PC-3 (cell line): ENCODE results near the gene TRUB2. TPM values are rescaled to one million over a fixed set of nuclear protein-coding genes. Genes with fewer than 3 reads are reported as not detected.

Source experiments
- ATAC-seq: fragments of 200-7000 bp; cut with Tn5 transposase; 2 replicates; pipeline ENCODE4 v1.9.1; 2020; ENCODE audit warnings: mild to moderate bottlenecking, moderate library complexity
- BruUV-seq: library from RNA; stranded (reverse); fragments of 400-500 nt; replicated peaks from 2 replicates; lab custom pipeline; 2021; lab: Mats Ljungman, UMichigan
- CTCF ChIA-PET: fragments of 300-600 bp; sonication (Branson Sonifier 250); formaldehyde crosslinking; loops from one replicate; lab custom pipeline; 2022; ENCODE audit warnings: antibody characterized with exemption; lab: Charles Lee
- POLR2A ChIA-PET: fragments of 300-600 bp; sonication (Branson Sonifier 250); formaldehyde crosslinking; loops from one replicate; lab custom pipeline; 2022; ENCODE audit warnings: antibody characterized with exemption; ENCODE audit not compliant: unreplicated experiment; lab: Charles Lee
- DNase-seq: peaks from one replicate; pipeline ENCODE4 v3.0.0-alpha.2; 2015
- H2AFZ ChIP-seq: fragments of 300-600 bp; sonication (generic); 2 replicates; pipeline ENCODE4 v1.6.0; 2016; ENCODE audit warnings: antibody characterized with exemption, low read length
- H3F3A ChIP-seq: fragments of 300-600 bp; sonication (generic); one replicate; pipeline ENCODE4 v1.6.0; 2017; ENCODE audit warnings: antibody characterized with exemption, low read length, control low read depth, mild to moderate bottlenecking; ENCODE audit not compliant: unreplicated experiment
- H3K27ac ChIP-seq: fragments of 300-600 bp; sonication (generic); 2 replicates; pipeline ENCODE4 v1.5.1; 2016; ENCODE audit warnings: mild to moderate bottlenecking, low read length
- H3K27me3 ChIP-seq: fragments of 300-600 bp; sonication (generic); 2 replicates; pipeline ENCODE4 v1.6.1; 2016; ENCODE audit warnings: low read length, mixed read lengths
- H3K36me3 ChIP-seq: fragments of 300-600 bp; sonication (generic); 2 replicates; pipeline ENCODE4 v1.6.1; 2016; ENCODE audit warnings: low read depth, mixed run types, low read length, mixed read lengths
- H3K4me1 ChIP-seq: fragments of 300-600 bp; sonication (generic); 2 replicates; pipeline ENCODE4 v1.5.1; 2016; ENCODE audit warnings: low read length; ENCODE audit not compliant: insufficient read depth
- H3K4me2 ChIP-seq: fragments of 300-600 bp; sonication (generic); 2 replicates; pipeline ENCODE4 v1.6.0; 2016; ENCODE audit warnings: low read length
- H3K4me3 ChIP-seq: fragments of 300-600 bp; sonication (generic); 2 replicates; pipeline ENCODE4 v1.5.1; 2016; ENCODE audit warnings: mild to moderate bottlenecking, low read length, mixed read lengths
- H3K79me2 ChIP-seq: fragments of 300-600 bp; sonication (generic); 2 replicates; pipeline ENCODE4 v1.6.1; 2017; ENCODE audit warnings: low read length, mixed read lengths
- H3K9ac ChIP-seq: fragments of 300-600 bp; sonication (generic); 2 replicates; pipeline ENCODE4 v1.6.0; 2016; ENCODE audit warnings: mild to moderate bottlenecking, low read length
- H3K9me2 ChIP-seq: fragments of 300-600 bp; sonication (generic); replicated peaks from 2 replicates; pipeline ENCODE4 v1.6.1; 2016; ENCODE audit warnings: mixed run types, low read length, mixed read lengths
- H3K9me3 ChIP-seq: fragments of 300-600 bp; sonication (generic); 2 replicates; pipeline ENCODE4 v1.6.1; 2016; ENCODE audit warnings: low read length, mixed read lengths
- H4K20me1 ChIP-seq: fragments of 300-600 bp; sonication (generic); 2 replicates; pipeline ENCODE4 v1.6.1; 2016; ENCODE audit warnings: low read length, mixed read lengths
- EZH2 ChIP-seq: fragments of 300-600 bp; sonication (generic); IDR thresholded peaks from one replicate; pipeline ENCODE4 v1.6.1; 2017; ENCODE audit warnings: antibody characterized with exemption, mild to moderate bottlenecking, low read length; ENCODE audit not compliant: unreplicated experiment
- EZH2phosphoT487 ChIP-seq: fragments of 300-600 bp; sonication (generic); IDR thresholded peaks from 2 replicates; pipeline ENCODE4 v1.6.1; 2018; ENCODE audit warnings: mild to moderate bottlenecking, antibody characterized with exemption, low read length, borderline replicate concordance
- intact Hi-C: fragments of 100-400 bp; cut with micrococcal nuclease; formaldehyde crosslinking; loops from 2 replicates; pipeline ENCODE4 v1.9.0; 2023
- total RNA-seq: library from RNA; depleted of rRNA; stranded (reverse); fragments of >200 nt; gene quantifications from 2 replicates; pipeline ENCODE4 v1.2.3, GENCODE V29; 2014
- TF ChIP-seq, protein P1 (sequence below): fragments of 300-600 bp; sonication (generic); conservative IDR thresholded peaks from 2 replicates; pipeline ENCODE4 v1.5.1; 2017; ENCODE audit warnings: antibody characterized with exemption, low read depth, mild to moderate bottlenecking, low read length

TRUB2 gene
- total RNA-seq, 1 experiment from 2014 or later, result 24.9 TPM

DNA sequence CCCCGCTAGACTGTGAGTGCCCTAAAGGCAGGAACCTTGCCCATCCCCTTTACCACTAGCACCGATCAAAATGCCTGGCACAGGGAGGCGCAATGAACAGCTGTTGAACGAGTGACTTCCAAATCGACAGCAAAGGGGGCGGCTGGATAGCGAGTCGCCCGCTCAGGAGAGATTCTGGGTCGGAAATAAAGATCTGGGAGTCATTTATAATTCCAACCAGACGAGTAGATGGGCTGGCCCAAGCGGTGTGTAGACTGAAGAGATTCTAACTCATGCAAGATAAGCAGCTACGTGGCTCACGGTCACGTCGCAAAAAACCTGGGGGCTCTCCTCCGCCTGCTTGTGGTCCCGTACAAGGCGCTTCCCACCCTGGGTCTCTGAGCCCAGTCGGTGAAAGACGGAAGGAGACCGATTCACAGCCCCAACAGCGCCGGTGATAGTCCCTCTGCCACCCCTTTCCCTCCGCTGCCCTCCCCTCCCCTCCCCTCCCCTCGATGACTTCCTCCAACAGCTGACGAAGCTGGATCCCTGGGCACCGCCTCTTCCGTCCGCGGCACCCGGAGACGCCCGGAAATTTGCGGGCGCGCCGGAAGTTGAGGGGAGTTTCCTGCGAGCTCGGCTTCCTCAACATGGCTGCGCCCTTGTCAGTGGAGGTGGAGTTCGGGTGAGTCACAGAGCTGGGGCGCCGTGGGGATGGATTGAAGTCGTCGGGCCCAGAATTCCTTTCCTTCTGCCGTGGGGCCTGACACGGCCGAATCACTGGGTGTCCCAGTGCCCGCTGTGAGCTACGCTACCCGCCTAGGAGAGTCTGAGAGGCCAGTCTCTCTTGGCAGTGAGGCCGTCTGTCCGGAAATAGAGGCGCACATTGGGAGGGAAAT lies 48.7 kb upstream of the TRUB2 start, which contains the start of gene URM1:
Gene URM1 (plus strand): TSS at position 623 of the 878 bp plus-strand sequence. CDS start 7 bp downstream, at position 630.
- H3K79me2 ChIP-seq, result peaks cover 41% of the 10 kb centered on the region
- H3K9me2 ChIP-seq, result no peaks in the 10 kb centered on the region
- TF ChIP-seq EZH2phosphoT487 (no peak), EZH2 (no peak)
- TF ChIP-seq, protein P1, sequence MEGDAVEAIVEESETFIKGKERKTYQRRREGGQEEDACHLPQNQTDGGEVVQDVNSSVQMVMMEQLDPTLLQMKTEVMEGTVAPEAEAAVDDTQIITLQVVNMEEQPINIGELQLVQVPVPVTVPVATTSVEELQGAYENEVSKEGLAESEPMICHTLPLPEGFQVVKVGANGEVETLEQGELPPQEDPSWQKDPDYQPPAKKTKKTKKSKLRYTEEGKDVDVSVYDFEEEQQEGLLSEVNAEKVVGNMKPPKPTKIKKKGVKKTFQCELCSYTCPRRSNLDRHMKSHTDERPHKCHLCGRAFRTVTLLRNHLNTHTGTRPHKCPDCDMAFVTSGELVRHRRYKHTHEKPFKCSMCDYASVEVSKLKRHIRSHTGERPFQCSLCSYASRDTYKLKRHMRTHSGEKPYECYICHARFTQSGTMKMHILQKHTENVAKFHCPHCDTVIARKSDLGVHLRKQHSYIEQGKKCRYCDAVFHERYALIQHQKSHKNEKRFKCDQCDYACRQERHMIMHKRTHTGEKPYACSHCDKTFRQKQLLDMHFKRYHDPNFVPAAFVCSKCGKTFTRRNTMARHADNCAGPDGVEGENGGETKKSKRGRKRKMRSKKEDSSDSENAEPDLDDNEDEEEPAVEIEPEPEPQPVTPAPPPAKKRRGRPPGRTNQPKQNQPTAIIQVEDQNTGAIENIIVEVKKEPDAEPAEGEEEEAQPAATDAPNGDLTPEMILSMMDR, result peak; percentile 23; the same call in 1 of the 2 replicates
- no peaks in the 10 kb centered on the region for H3F3A ChIP-seq
- peaks cover 12% of the 10 kb centered on the region; the same call in 1 of the 2 replicates for H3K4me1 ChIP-seq
- peak; percentile 95 for DNase-seq
- ChIA-PET CTCF (interaction anchor here (0.6 to 1.2 kb wide), 4 partner anchors 9 to 319 kb away, joined by 4 to 6 read pairs (median 6); no protein-coding TSS in a partner anchor), POLR2A (interaction anchor here (0.6 to 0.7 kb wide), 4 partner anchors 13 to 209 kb away, joined by 3 to 14 read pairs (median 8); no protein-coding TSS in a partner anchor)
- H3K9me3 ChIP-seq, result no peaks in the 10 kb centered on the region
- peak within 1 kb of the TSS; percentile 93 for H2AFZ ChIP-seq
- peak within 1 kb of the TSS; percentile 90 for H3K4me2 ChIP-seq
- intact Hi-C loops, result no loop called here
- no peaks in the 10 kb centered on the region for H4K20me1 ChIP-seq
- TSS peak; percentile 98 for BruUV-seq
- peak within 1 kb of the TSS; percentile 96 for H3K9ac ChIP-seq
- H3K36me3 ChIP-seq, result no peaks in the 10 kb centered on the region
- H3K4me3 ChIP-seq, result peak within 1 kb of the TSS; percentile 97
- no peaks in the 10 kb centered on the region for H3K27me3 ChIP-seq
- H3K27ac ChIP-seq, result peak within 1 kb of the TSS; percentile 77
- ATAC-seq, result peak; percentile 92

DNA sequence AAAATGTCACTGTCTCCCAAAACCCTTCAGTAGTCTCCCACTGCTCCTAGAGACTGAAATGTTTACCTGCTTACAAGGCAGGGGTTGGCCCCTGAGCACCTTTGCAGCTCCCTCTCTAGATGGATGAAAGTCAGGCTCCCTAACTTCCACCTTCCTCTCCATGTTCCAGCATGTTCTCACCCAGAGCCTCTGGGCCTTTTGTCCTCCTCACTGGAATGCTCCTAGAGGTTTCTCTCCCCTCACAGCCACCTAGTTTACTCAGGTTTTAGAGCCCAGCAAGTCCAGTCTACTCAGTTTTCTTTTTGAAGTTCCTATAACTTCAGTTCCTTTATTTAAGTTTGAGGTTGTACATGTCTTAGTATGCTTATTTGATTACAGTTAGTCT lies 48.1 kb upstream of the TRUB2 start:
- Histone ChIP-seq H2AFZ (peak overlapping the region; percentile 93), H3K9me3 (no peaks in the 10 kb centered on the region), H3K4me2 (peak overlapping the region; percentile 90), H3K27ac (peak overlapping the region; percentile 77; the same call in 1 of the 2 replicates), H3K9me2 (no peaks in the 10 kb centered on the region), H3K27me3 (no peaks in the 10 kb centered on the region), H3K79me2 (peaks cover 39% of the 10 kb centered on the region), H3K4me3 (peak overlapping the region; percentile 97), H3K4me1 (peaks cover 12% of the 10 kb centered on the region; the same call in 1 of the 2 replicates), H4K20me1 (no peaks in the 10 kb centered on the region), H3K36me3 (no peaks in the 10 kb centered on the region), H3K9ac (peak overlapping the region; percentile 96), H3F3A (no peaks in the 10 kb centered on the region)
- no TSS peak for BruUV-seq
- CTCF ChIA-PET, result no interaction called here
- POLR2A ChIA-PET, result no interaction called here
- ATAC-seq, result peak; percentile 2; the same call in 1 of the 2 replicates
- TF ChIP-seq EZH2, result no peak
- TF ChIP-seq, protein P1, result no peak
- TF ChIP-seq EZH2phosphoT487, result no peak
- no peak for DNase-seq
- intact Hi-C loops, result no loop called here
